Urinary bladder (tissue), 4 donors: ENCODE results near the gene TMPRSS11A. TPM values are rescaled to one million over a fixed set of nuclear protein-coding genes. Genes with fewer than 3 reads are reported as not detected.

Experiments
- DNase-seq: peaks from one replicate; pipeline ENCODE4 v3.0.0-alpha.2; 2015; ENCODE audit errors: extremely low spot score
- H3K27ac ChIP-seq: one replicate; pipeline ENCODE4 v1.5.1; 2013; ENCODE audit warnings: low read depth, mild to moderate bottlenecking, moderate library complexity
- H3K36me3 ChIP-seq: one replicate; pipeline ENCODE4 v1.6.1; 2013; ENCODE audit warnings: mild to moderate bottlenecking, moderate library complexity; ENCODE audit not compliant: insufficient read depth
- H3K4me1 ChIP-seq: one replicate; pipeline ENCODE4 v1.6.1; 2013; ENCODE audit warnings: mild to moderate bottlenecking, moderate library complexity; ENCODE audit not compliant: insufficient read depth
- H3K4me3 ChIP-seq: one replicate; pipeline ENCODE4 v1.5.1; 2013; ENCODE audit warnings: low read depth, low read length
- WGBS: extraction: QIAGEN DNeasy Blood & Tissue Kit; methylation state at CpG from one replicate; pipeline ENCODE4 v1.1.7; 2013; 5-methylcytosine and 5-hydroxymethylcytosine counted together
- polyA plus RNA-seq: library from polyadenylated mRNA; stranded (reverse); fragments of 200-250 nt; gene quantifications from one replicate; pipeline ENCODE4 v1.2.3, GENCODE V29; 2013
- total RNA-seq: library from RNA; depleted of rRNA; stranded (reverse); fragments of >200 nt; gene quantifications from one replicate; pipeline ENCODE4 v1.2.3, GENCODE V29; 2014
- donor health status: healthy with polysubstance abuse.
- donor health status: healthy.

TMPRSS11A gene
- total and polyA plus RNA-seq, 2 donors, result not detected

DNA sequence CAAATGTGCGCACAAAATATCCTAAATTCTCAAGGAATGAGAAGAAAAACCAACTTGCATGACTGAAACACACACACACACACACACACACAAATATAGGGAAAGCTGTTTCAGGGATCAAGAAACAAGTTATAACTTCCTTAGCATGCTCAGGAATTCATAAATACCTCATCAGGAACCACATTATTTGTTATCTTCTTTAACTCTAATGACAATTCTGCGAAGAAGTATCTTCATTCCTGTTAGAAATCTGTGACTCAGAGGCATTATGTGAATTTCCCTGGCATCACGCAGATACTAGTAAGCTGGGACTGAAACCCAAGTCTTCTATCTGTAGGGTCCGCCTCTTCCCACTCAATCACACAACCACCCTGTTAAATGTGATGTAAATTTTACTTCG, 30.3 kb downstream of the TMPRSS11A start:
- 78% methylated on average over 5 of the region's 5 CpGs for WGBS
- no peak overlapping the region for H3K4me3 ChIP-seq

GRCh38 chr4:67931256-67931655, 32.0 kb downstream of the TMPRSS11A start:
- Histone ChIP-seq H3K36me3 (no peaks in the 10 kb centered on the region), H3K4me1 (no peaks in the 10 kb centered on the region), H3K4me3 (no peak overlapping the region), H3K27ac (no peak overlapping the region)
- DNase-seq, result no peak
- WGBS, result 85% methylated on average over 3 of the region's 3 CpGs

More for the DNA sequence above, 30.3 kb downstream of the TMPRSS11A start:
- H3K27ac ChIP-seq, result no peak overlapping the region
- no peak for DNase-seq
- H3K4me1 ChIP-seq, result no peaks in the 10 kb centered on the region
- no peaks in the 10 kb centered on the region for H3K36me3 ChIP-seq

DNA sequence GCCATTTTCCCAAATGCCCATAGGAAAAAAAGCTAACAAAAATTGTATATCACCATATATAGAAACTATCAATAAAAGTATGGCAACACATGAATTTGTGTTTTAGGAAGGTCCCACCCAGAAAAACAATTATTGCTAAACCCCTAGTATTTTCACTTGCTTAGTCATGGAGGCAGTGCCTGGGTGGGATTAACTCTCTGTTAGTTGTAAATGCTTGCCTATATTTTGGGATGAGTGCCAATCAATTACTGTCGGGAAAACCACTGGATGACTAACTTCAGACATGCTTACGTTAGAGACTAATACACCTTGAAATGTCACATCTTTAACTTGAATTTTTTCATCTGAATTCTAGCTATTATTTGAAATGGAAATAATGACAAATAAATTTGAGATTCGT, 33.9 kb downstream of the TMPRSS11A start:
- no peak overlapping the region for H3K4me3 ChIP-seq
- no peaks in the 10 kb centered on the region for H3K4me1 ChIP-seq
- 62% methylated on average over 3 of the region's 3 CpGs for WGBS
- no peak for DNase-seq
- no peak overlapping the region for H3K27ac ChIP-seq
- no peaks in the 10 kb centered on the region for H3K36me3 ChIP-seq

DNA sequence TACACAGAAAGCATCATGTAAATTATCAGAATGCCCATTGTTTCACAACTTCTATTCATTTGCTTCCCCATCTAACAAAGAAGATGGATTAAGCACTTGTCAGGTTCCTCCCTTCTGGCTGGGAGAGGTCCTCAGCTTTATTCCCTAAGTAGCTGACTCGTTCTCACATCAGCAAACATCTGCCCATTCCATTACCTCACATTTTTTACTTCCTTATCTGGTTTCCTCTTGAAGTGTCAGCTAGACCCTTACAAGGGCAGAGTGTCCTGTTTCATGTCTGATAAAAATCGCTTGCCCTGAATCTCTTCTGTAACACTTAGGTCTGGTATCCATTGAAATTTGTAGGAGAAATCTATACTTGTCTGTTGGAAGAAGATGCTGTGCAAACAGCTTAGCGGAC, 34.7 kb downstream of the TMPRSS11A start:
- no peak overlapping the region for H3K27ac ChIP-seq
- no peak overlapping the region for H3K4me3 ChIP-seq
- 24% methylated on average over 3 of the region's 3 CpGs for whole genome bisulfite sequencing
- no peak for DNase-seq
- H3K36me3 ChIP-seq, result no peaks in the 10 kb centered on the region
- no peaks in the 10 kb centered on the region for H3K4me1 ChIP-seq

GRCh38 chr4:67927251-67927650, 36.0 kb downstream of the TMPRSS11A start:
- H3K36me3 ChIP-seq, result no peaks in the 10 kb centered on the region
- H3K4me3 ChIP-seq, result no peak overlapping the region
- WGBS, result 94% methylated on average over 3 of the region's 3 CpGs
- no peak for DNase-seq
- no peak overlapping the region for H3K27ac ChIP-seq
- H3K4me1 ChIP-seq, result no peaks in the 10 kb centered on the region

DNA sequence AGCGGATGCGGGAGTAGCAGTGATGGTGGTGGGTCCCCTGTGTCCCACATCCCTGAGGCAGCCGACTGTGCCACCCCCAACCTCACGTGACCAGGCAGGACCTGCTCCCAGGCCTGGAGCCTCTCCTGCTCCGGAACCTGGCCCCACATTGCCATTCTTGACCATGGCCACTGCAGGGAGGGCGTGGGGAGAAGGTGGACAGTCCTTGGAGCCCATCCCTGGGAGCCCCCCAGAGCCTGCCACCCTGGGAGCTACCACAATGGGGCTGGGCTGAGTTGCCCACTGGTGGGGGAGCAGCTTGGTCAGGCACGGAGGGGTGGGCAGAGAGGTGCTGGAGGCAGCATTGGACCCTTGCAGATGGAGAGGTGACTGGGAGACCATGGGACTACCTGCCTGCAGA, 36.8 kb downstream of the TMPRSS11A start:
- 91% methylated on average over 7 of the region's 7 CpGs for WGBS
- no peaks in the 10 kb centered on the region for H3K36me3 ChIP-seq
- DNase-seq, result no peak
- H3K4me1 ChIP-seq, result no peaks in the 10 kb centered on the region
- H3K27ac ChIP-seq, result no peak overlapping the region
- no peak overlapping the region for H3K4me3 ChIP-seq

DNA sequence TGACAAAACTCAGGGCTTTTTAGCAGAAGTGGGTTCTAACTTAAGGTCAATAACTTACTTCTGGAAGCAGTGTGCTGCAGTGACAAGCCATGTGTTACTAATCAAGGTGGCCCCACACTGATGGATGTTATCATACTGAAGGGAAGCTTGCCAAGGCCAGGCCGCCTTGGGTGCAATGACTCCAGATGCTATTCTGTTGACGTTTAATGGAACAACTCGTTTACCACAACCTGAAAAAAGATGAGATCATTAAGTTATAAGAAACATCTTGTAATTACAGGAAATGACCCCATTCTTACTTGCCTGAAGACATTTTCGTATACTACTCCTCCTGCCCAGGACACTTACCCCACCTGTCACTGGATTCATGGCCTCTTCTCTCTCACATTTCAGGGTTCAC, 40.6 kb downstream of the TMPRSS11A start:
- 56% methylated on average over 4 of the region's 4 CpGs for WGBS
- Histone ChIP-seq H3K36me3 (no peaks in the 10 kb centered on the region), H3K4me1 (no peaks in the 10 kb centered on the region), H3K4me3 (no peak overlapping the region), H3K27ac (no peak overlapping the region)
- DNase-seq, result no peak

- no peak for DNase-seq
- Histone ChIP-seq H3K27ac (no peak overlapping the region), H3K4me3 (no peak overlapping the region), H3K36me3 (no peaks in the 10 kb centered on the region), H3K4me1 (no peaks in the 10 kb centered on the region)
These were observed 44.9 kb downstream of the TMPRSS11A start for GRCh38 chr4:67918428-67918827.

DNA sequence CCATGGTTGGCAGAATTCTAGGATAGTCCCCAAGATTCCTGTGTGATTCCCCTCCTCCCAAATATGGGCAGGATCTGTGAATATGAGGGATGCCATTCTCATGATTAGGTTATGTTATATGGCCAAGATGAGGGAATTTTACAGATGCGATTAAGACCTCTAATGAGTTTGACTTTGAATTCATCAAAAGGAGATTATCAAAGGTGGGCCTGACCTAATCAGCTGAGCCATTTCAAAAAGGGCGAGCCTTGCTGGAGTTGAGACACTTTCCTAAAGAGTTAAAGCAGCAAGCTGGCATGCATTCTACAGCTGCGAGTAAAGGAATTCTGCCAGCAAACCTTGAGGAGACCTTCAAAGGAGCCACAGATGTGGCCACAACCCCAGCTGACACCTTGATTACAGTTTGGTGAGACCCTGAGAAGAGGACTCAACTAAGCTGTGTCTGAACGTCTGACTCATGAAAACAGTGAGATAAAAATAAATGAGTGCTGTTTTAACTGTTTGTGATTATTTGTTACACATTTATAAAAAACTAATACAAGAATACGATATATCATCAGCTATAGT, 47.8 kb downstream of the TMPRSS11A start:
- H3K4me3 ChIP-seq, result no peak overlapping the region
- no peaks in the 10 kb centered on the region for H3K36me3 ChIP-seq
- no peaks in the 10 kb centered on the region for H3K4me1 ChIP-seq
- H3K27ac ChIP-seq, result no peak overlapping the region
- no peak for DNase-seq
- WGBS, result 68% methylated on average over 5 of the region's 5 CpGs

DNA sequence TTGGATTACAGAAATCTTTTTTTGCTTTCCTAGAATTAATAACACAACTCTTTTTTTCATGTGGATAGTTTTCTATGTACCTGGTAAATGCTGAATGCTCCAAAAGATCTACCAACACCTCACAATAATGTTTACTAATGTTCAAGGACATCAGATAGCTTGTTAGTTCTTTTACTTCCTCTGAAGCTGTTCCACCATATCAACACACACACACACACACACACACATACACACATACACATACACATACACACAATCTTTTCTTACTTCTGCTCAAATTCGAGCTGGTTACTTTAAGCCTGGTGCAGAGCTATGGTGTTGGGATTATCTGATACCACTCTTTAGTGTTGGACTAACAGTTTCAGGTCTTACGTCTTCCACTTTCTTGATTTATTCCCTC, 51.2 kb downstream of the TMPRSS11A start:
- Histone ChIP-seq H3K4me3 (no peak overlapping the region), H3K4me1 (no peaks in the 10 kb centered on the region), H3K36me3 (no peaks in the 10 kb centered on the region), H3K27ac (no peak overlapping the region)
- no peak for DNase-seq
- 84% methylated on average over 2 of the region's 2 CpGs for WGBS

GRCh38 chr4:67911638-67912037, 51.7 kb downstream of the TMPRSS11A start:
- 60% methylated on average over 3 of the region's 3 CpGs for whole genome bisulfite sequencing
- Histone ChIP-seq H3K4me1 (no peaks in the 10 kb centered on the region), H3K27ac (no peak overlapping the region), H3K4me3 (no peak overlapping the region), H3K36me3 (no peaks in the 10 kb centered on the region)
- no peak for DNase-seq

DNA sequence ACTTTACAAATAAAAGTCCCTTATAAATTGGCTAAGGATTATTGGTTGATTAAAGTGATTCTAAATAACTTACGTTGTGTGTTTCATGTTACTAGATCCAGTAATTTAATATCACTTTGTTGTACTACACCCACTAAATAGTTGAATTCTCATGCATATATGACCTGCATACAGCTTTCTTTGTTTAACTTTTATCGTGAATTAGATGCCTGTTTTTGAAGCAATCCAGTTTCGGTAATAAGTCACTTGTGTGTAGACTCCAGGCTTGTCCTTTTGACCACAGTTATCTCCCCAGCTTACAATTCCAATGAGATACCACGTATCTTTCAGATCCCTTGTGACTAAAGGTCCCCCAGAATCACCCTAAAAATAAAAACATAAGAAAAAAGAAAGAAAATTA, 52.2 kb downstream of the TMPRSS11A start:
- H3K4me1 ChIP-seq, result no peaks in the 10 kb centered on the region
- DNase-seq, result no peak
- no peaks in the 10 kb centered on the region for H3K36me3 ChIP-seq
- H3K4me3 ChIP-seq, result no peak overlapping the region
- no peak overlapping the region for H3K27ac ChIP-seq
- WGBS, result 49% methylated on average over 4 of the region's 4 CpGs

- WGBS, result 6% methylated on average over 1 of the region's 1 CpG
- Histone ChIP-seq H3K27ac (no peak overlapping the region), H3K36me3 (no peaks in the 10 kb centered on the region), H3K4me3 (no peak overlapping the region), H3K4me1 (no peaks in the 10 kb centered on the region)
- DNase-seq, result no peak
These were observed 52.7 kb downstream of the TMPRSS11A start for GRCh38 chr4:67910585-67910905.

- H3K4me3 ChIP-seq, result no peak overlapping the region
- DNase-seq, result no peak
- H3K27ac ChIP-seq, result no peak overlapping the region
- 53% methylated on average over 6 of the region's 6 CpGs for WGBS
- H3K36me3 ChIP-seq, result no peaks in the 10 kb centered on the region
- H3K4me1 ChIP-seq, result no peaks in the 10 kb centered on the region
These were observed 53.2 kb downstream of the TMPRSS11A start for GRCh38 chr4:67909905-67910584.

GRCh38 chr4:67907650-67908049, 55.6 kb downstream of the TMPRSS11A start:
- DNase-seq, result no peak
- WGBS, result 91% methylated on average over 4 of the region's 4 CpGs
- no peak overlapping the region for H3K4me3 ChIP-seq

More at GRCh38 chr4:67907650-67908049, 55.6 kb downstream of the TMPRSS11A start:
- Histone ChIP-seq H3K36me3 (no peaks in the 10 kb centered on the region), H3K4me1 (no peaks in the 10 kb centered on the region), H3K27ac (no peak overlapping the region)
